Left ventricle myocardium inferior (tissue), 1 donor: ENCODE data around the gene DPYSL4. TPM values are rescaled to one million over a fixed set of nuclear protein-coding genes. Genes with fewer than 3 reads are reported as not detected.

Source experiments
- DNase-seq: peaks from one replicate; pipeline ENCODE4 v3.0.0-alpha.2; 2020
- H3K27ac ChIP-seq: fragments of 200-600 bp; replicated peaks from 2 replicates; pipeline ENCODE4 v1.8.0; 2021
- H3K27me3 ChIP-seq: fragments of 200-600 bp; 2 replicates; pipeline ENCODE4 v1.8.0; 2021; ENCODE audit warnings: low read depth
- H3K36me3 ChIP-seq: fragments of 200-600 bp; 2 replicates; pipeline ENCODE4 v1.8.0; 2021
- H3K4me1 ChIP-seq: fragments of 200-600 bp; 2 replicates; pipeline ENCODE4 v1.8.0; 2021
- H3K4me3 ChIP-seq: fragments of 200-600 bp; 2 replicates; pipeline ENCODE4 v1.8.0; 2021; ENCODE audit warnings: mild to moderate bottlenecking, moderate library complexity
- H3K9me3 ChIP-seq: fragments of 200-600 bp; replicated peaks from 2 replicates; pipeline ENCODE4 v1.8.0; 2021
- intact Hi-C: fragments of 100-400 bp; cut with micrococcal nuclease; formaldehyde crosslinking; loops from one replicate; pipeline ENCODE4 v1.11.0; 2022
- total RNA-seq: library from RNA; stranded (reverse); fragmentation: NEBNext Ultra II Directional; extraction: Animal tissue kit (Norgen Biotek cat#: 25700); gene quantifications from one replicate; pipeline ENCODE4 v1.2.1, GENCODE V29; 2021
- TF ChIP-seq, protein P1 (sequence below): fragments of 200-600 bp; IDR thresholded peaks from 2 replicates; pipeline ENCODE4 v1.8.0; 2021; ENCODE audit warnings: antibody characterized with exemption, mild to moderate bottlenecking, borderline replicate concordance
- donor health status: DM: no; HTN: yes; CAD: no; lungs with severe emphysema.

The DPYSL4 gene
- total RNA-seq, 1 donor from 2014 or later = 42.8 TPM

DNA sequence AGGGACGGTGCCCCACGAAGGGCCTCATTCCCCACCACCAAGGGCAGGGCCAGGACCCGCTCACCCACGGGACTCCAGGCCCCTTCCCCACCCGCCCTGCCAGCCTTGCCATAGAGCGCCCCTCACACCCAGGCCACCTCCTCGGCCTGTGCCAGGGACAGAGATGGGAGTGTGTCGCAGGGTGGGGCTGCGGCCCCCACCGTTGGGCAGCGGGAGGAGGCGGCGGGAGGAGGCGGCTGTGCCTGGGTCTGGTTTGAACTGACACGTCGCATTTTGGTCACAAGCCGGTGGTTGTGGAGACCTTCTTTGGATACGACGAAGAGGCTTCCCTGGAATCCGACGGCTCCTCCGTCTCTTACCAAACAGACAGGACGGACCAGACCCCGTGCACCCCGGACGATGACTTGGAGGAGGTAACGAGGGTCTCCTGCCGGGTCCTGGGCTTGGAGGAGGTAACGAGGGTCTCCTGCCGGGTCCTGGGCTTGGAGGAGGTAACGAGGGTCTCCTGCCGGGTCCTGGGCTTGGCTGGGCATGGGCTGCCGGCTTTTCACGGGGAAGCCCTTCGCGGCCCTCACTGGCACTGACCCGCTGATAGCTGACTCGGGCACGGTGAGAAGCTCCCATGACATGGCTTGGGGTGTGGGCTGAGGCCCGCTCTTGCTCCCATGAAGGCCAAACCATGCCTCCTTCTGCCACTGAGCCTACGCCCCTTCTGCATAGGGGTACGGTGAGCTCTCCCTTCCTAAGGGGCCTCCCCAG is 46.4 kb upstream of the DPYSL4 start:
- TF ChIP-seq, protein P1, sequence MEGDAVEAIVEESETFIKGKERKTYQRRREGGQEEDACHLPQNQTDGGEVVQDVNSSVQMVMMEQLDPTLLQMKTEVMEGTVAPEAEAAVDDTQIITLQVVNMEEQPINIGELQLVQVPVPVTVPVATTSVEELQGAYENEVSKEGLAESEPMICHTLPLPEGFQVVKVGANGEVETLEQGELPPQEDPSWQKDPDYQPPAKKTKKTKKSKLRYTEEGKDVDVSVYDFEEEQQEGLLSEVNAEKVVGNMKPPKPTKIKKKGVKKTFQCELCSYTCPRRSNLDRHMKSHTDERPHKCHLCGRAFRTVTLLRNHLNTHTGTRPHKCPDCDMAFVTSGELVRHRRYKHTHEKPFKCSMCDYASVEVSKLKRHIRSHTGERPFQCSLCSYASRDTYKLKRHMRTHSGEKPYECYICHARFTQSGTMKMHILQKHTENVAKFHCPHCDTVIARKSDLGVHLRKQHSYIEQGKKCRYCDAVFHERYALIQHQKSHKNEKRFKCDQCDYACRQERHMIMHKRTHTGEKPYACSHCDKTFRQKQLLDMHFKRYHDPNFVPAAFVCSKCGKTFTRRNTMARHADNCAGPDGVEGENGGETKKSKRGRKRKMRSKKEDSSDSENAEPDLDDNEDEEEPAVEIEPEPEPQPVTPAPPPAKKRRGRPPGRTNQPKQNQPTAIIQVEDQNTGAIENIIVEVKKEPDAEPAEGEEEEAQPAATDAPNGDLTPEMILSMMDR = no peak
- intact Hi-C loops = no loop called here
- peak; percentile 13 for DNase-seq

DNA sequence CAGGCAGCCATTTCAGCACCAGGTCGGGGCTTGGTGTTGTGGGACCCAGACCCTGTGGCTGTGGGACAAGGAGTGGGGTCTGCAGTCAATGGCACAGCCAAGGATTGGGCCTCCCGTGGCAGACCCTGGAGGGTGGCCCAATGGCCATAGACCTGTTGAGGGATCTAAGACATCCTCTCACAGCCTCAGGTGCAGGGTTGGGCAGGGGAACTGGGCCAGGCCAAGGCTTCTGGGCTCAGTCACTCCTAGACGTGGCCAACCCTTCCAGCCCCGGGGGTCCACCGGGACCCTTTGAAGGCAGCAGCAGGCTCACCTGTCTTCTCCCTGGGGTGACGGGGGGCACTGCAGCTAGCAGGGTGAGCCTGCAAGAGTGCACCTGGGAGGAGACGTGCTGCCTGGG is 45.7 kb upstream of the DPYSL4 start:
- intact Hi-C loops = no loop called here
- Histone ChIP-seq H3K27ac (no peak overlapping the region), H3K4me1 (peaks cover 10% of the 10 kb centered on the region), H3K4me3 (no peak overlapping the region), H3K27me3 (peaks cover 19% of the 10 kb centered on the region), H3K9me3 (no peaks in the 10 kb centered on the region), H3K36me3 (no peaks in the 10 kb centered on the region)
- DNase-seq = peak; percentile 6
- TF ChIP-seq, protein P1 = no peak

More for the DNA sequence above, 46.4 kb upstream of the DPYSL4 start:
- Histone ChIP-seq H3K9me3 (no peaks in the 10 kb centered on the region), H3K4me3 (no peak overlapping the region), H3K27me3 (peaks cover 19% of the 10 kb centered on the region), H3K4me1 (peaks cover 10% of the 10 kb centered on the region), H3K27ac (no peak overlapping the region), H3K36me3 (no peaks in the 10 kb centered on the region)

DNA sequence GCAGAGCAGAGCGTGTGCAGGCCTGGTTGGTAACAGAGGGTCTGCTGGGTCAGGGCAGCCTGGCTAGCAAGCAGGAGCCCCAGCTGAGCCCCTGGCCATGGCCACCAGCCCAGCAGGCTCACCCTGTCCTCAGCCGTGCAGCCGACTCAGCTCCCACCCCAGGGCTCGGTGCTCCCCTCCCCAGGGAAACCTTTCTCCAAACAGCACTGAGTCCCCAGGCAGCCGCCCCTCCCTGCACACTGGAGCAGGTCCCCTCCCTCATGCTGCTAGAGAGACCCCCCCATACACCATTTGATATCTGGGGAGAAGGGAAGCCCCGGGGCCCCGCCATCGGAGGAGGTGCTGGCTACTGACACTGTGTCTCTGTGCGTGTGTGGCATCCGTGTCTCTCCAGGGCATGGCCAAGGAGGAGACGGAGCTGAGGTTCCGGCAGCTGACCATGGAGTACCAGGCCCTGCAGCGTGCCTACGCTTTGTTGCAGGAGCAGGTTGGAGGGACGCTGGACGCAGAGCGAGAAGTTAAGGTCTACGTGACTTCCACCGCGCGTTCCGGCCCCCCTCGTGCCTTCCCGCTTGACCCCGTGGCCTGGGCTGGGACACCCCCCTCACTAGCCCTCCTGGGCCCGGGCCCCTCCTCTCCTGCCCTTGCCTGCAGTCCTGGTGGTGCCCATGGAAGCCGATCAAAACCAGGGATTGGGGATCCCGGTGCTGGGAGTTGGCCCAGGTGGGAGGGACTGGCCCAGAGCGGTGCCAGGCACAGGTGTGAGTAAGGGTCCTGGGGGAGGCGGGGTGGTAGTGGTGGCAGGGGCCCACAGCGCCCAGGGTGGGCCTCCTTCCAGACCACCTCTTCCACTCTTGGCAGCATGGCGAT is 45.0 kb upstream of the DPYSL4 start:
- peaks cover 10% of the 10 kb centered on the region for H3K4me1 ChIP-seq
- TF ChIP-seq, protein P1 = no peak

DNA sequence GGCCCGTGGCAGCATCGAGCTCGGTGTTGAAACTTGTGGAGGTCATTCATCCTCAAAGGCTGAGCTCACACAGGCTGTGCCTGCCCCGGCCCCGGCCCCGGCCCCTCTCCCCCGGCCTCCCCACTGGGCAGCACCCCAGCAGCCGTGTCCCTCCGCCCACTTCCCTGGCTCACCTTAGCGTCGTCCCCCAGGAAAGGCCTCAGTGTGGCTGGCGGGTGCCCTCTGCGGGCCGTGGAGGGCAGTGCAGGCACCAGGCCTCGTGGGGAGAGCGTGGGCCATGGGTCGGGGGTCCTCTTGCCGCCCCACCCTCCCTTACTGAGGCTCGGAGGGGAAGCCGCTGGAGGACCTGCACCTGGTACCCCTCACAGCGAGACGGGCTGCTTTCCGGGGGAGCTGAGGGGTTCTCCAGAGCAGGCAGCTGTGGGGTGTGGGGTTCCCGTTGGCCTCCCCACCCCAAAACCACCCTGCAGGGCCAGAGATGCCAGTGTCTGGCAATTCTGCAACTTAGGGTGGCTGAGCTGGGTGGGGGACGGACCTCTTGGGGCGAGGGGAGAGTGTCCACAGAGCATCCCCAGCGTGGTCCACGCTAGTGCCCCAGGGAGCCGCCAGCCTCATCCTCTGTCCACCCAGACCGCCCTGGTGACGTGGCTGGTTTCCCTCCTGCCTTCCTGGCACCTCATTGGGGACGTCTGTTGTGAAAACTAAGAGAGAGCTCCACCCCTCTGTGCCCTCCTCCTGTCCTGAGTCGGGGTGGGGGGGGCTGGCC is 44.2 kb upstream of the DPYSL4 start:
- H3K4me1 ChIP-seq = peaks cover 10% of the 10 kb centered on the region
- H3K36me3 ChIP-seq = no peaks in the 10 kb centered on the region
- peaks cover 19% of the 10 kb centered on the region for H3K27me3 ChIP-seq
- TF ChIP-seq, protein P1 = peak; percentile 91
- intact Hi-C loops = no loop called here
- H3K27ac ChIP-seq = no peak overlapping the region
- DNase-seq = peak; percentile 38
- no peaks in the 10 kb centered on the region for H3K9me3 ChIP-seq
- no peak overlapping the region for H3K4me3 ChIP-seq

More for the DNA sequence above, 45.0 kb upstream of the DPYSL4 start:
- no peak overlapping the region for H3K4me3 ChIP-seq
- H3K36me3 ChIP-seq = no peaks in the 10 kb centered on the region
- H3K27me3 ChIP-seq = peaks cover 19% of the 10 kb centered on the region
- DNase-seq = peak; percentile 12
- intact Hi-C loops = no loop called here
- H3K27ac ChIP-seq = no peak overlapping the region
- no peaks in the 10 kb centered on the region for H3K9me3 ChIP-seq

DNA sequence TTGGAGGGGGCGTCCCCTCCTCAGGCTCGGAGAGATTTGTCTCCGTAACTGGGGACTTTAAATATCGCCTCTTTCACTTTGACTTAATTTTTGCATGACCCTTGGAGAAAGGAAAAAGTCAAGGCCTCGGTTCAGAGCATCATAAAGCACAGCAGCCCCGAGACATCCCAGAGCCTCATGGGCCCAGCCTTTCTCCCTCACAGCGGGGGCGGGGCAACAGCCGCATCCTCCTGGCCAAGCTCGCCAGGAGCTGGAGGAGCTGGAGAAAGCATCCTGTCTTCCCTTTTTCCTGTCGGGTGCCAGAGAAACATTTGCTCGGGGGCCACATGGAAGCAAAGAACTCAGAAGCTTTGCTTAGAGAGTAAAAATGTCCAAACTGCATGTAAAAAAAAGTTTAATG is 43.6 kb upstream of the DPYSL4 start:
- Histone ChIP-seq H3K27me3 (peaks cover 19% of the 10 kb centered on the region), H3K9me3 (no peaks in the 10 kb centered on the region), H3K4me3 (no peak overlapping the region), H3K36me3 (no peaks in the 10 kb centered on the region), H3K27ac (no peak overlapping the region), H3K4me1 (peaks cover 10% of the 10 kb centered on the region)
- intact Hi-C loops = no loop called here
- DNase-seq = no peak
- TF ChIP-seq, protein P1 = no peak
